ENCODE results near the gene ADAM12. TPM values are rescaled to one million over a fixed set of nuclear protein-coding genes. Genes with fewer than 3 reads are reported as not detected.

ADAM12 gene
- total and polyA plus RNA-seq, 4 donors = 0.03 to 0.33 (median 0.19) TPM

GRCh38 chr10:126169899-126170298 is 218.4 kb downstream of the ADAM12 start:
- H3K27ac ChIP-seq (ENCODE audit: low read depth in 1 of 2, low read length in 2 of 2) = no peak overlapping the region
- no peaks in the 10 kb centered on the region for H3K9me3 ChIP-seq (ENCODE audit: control insufficient read depth in 4 of 4, low read length in 3 of 4)
- peaks cover 0 to 2% (median 0%) of the 10 kb centered on the region in 4 donors for H3K27me3 ChIP-seq (ENCODE audit: control insufficient read depth in 4 of 4, insufficient read depth in 4 of 4, low read length in 3 of 4)
- WGBS = 69% methylated on average over 7 of the region's 7 CpGs
- no peaks in the 10 kb centered on the region for H3K4me1 ChIP-seq (ENCODE audit: control insufficient read depth in 4 of 4, insufficient read depth in 4 of 4, low read length in 3 of 4)
- no peak for DNase-seq (ENCODE audit: low spot score)
- TF ChIP-seq, protein P1, sequence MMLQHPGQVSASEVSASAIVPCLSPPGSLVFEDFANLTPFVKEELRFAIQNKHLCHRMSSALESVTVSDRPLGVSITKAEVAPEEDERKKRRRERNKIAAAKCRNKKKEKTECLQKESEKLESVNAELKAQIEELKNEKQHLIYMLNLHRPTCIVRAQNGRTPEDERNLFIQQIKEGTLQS (IDR thresholded peaks at IDR 0.05) = no peak
- no peak for TF ChIP-seq FOXA1 (IDR thresholded peaks at IDR 0.05)
- TF ChIP-seq JUND (IDR thresholded peaks at IDR 0.05) = no peak
- no peak for TF ChIP-seq YY1 (IDR thresholded peaks at IDR 0.05)
- TF ChIP-seq CTCF (IDR thresholded peaks at IDR 0.05; ENCODE audit: low read depth, low read length, missing input control) = no peak
- TF ChIP-seq RAD21 (IDR thresholded peaks at IDR 0.05) = no peak
- TF ChIP-seq SP1 (IDR thresholded peaks at IDR 0.05) = no peak
- no peak for TF ChIP-seq HNF4G (IDR thresholded peaks at IDR 0.05)
- no peak for TF ChIP-seq FOXA2 (IDR thresholded peaks at IDR 0.05)
- no peak for TF ChIP-seq EGR1 (IDR thresholded peaks at IDR 0.05; ENCODE audit: low read depth in 2 of 2)
- no peak for TF ChIP-seq RXRA (IDR thresholded peaks at IDR 0.05)
- H3K36me3 ChIP-seq (ENCODE audit: control insufficient read depth in 4 of 4, insufficient read depth in 3 of 4, low read depth in 1 of 4, low read length in 3 of 4) = no peaks in the 10 kb centered on the region
- no peak overlapping the region for H3K4me3 ChIP-seq (ENCODE audit: low read depth in 1 of 3, low read length in 3 of 3)
- no peak overlapping the region for H3K9ac ChIP-seq (ENCODE audit: low read depth in 1 of 2, low read length in 2 of 2)

DNA sequence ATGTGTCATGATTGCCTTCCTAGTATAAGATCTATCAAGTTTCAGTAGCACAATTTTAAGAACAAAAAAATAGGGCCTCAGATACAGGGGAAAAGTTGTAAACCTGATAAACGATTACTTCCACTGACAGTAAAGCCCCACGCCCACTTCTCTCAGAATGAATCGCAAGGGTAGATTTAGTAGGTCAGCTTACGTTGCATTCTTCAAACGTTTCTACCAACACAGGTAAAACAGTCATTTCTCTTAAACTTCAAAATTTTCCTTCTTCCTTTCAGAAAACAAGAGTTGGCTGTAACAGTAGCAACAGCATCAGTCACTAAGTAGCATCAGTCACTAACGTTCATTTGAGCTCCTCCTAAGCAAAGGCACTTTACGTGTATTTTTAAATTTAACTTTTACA is 221.5 kb downstream of the ADAM12 start:
- Histone ChIP-seq H3K9ac (ENCODE audit: low read depth in 1 of 2, low read length in 2 of 2) (no peak overlapping the region), H3K4me1 (ENCODE audit: control insufficient read depth in 4 of 4, insufficient read depth in 4 of 4, low read length in 3 of 4) (no peaks in the 10 kb centered on the region), H3K4me3 (ENCODE audit: low read depth in 1 of 3, low read length in 3 of 3) (no peak overlapping the region), H3K27me3 (ENCODE audit: control insufficient read depth in 4 of 4, insufficient read depth in 4 of 4, low read length in 3 of 4) (peaks cover 0 to 2% (median 0%) of the 10 kb centered on the region in 4 donors), H3K36me3 (ENCODE audit: control insufficient read depth in 4 of 4, insufficient read depth in 3 of 4, low read depth in 1 of 4, low read length in 3 of 4) (no peaks in the 10 kb centered on the region), H3K9me3 (ENCODE audit: control insufficient read depth in 4 of 4, low read length in 3 of 4) (no peaks in the 10 kb centered on the region), H3K27ac (ENCODE audit: low read depth in 1 of 2, low read length in 2 of 2) (no peak overlapping the region)
- TF ChIP-seq MAX (IDR thresholded peaks at IDR 0.05) = no peak
- no peak for TF ChIP-seq YY1 (IDR thresholded peaks at IDR 0.05)
- no peak for TF ChIP-seq FOXA1 (IDR thresholded peaks at IDR 0.05)
- TF ChIP-seq, protein P1 (IDR thresholded peaks at IDR 0.05) = no peak
- TF ChIP-seq CTCF (IDR thresholded peaks at IDR 0.05; ENCODE audit: low read depth, low read length, missing input control) = no peak
- TF ChIP-seq EGR1 (IDR thresholded peaks at IDR 0.05; ENCODE audit: low read depth in 2 of 2) = no peak
- TF ChIP-seq FOXA2 (IDR thresholded peaks at IDR 0.05) = no peak
- no peak for TF ChIP-seq RAD21 (IDR thresholded peaks at IDR 0.05)
- TF ChIP-seq GABPA (IDR thresholded peaks at IDR 0.05 in 1 of 2, conservative IDR thresholded peaks at IDR 0.05 in 1 of 2) = no peak
- DNase-seq (ENCODE audit: low spot score) = no peak
- WGBS = 77% methylated on average over 7 of the region's 7 CpGs

DNA sequence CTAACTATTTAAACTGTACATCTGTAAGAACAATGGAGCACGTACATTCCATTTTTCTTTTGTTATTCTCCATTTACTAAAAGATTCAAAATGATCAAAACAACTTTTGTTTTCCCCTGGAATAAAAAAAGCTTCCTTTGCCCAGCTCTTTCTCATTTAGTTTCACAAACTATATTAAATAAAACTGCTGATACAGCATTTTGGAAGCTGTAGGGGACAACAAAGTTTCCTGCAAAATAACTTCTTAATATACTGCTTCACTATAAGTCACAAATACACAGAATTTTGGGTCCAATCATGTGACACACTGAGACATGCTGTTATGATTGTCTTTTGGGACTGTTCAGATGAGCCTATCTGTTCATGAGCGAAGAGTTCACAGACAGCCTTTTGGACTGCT is 222.4 kb downstream of the ADAM12 start:
- Histone ChIP-seq H3K27ac (ENCODE audit: low read depth in 1 of 2, low read length in 2 of 2) (no peak overlapping the region), H3K27me3 (ENCODE audit: control insufficient read depth in 4 of 4, insufficient read depth in 4 of 4, low read length in 3 of 4) (peaks cover 0 to 2% (median 0%) of the 10 kb centered on the region in 4 donors), H3K9ac (ENCODE audit: low read depth in 1 of 2, low read length in 2 of 2) (no peak overlapping the region), H3K36me3 (ENCODE audit: control insufficient read depth in 4 of 4, insufficient read depth in 3 of 4, low read depth in 1 of 4, low read length in 3 of 4) (no peaks in the 10 kb centered on the region), H3K4me1 (ENCODE audit: control insufficient read depth in 4 of 4, insufficient read depth in 4 of 4, low read length in 3 of 4) (no peaks in the 10 kb centered on the region), H3K9me3 (ENCODE audit: control insufficient read depth in 4 of 4, low read length in 3 of 4) (no peaks in the 10 kb centered on the region), H3K4me3 (ENCODE audit: low read depth in 1 of 3, low read length in 3 of 3) (no peak overlapping the region)
- no peak for DNase-seq (ENCODE audit: low spot score)
- 76% methylated on average over 2 of the region's 2 CpGs for WGBS
- no peak for TF ChIP-seq MAX (IDR thresholded peaks at IDR 0.05)
- TF ChIP-seq, protein P2, sequence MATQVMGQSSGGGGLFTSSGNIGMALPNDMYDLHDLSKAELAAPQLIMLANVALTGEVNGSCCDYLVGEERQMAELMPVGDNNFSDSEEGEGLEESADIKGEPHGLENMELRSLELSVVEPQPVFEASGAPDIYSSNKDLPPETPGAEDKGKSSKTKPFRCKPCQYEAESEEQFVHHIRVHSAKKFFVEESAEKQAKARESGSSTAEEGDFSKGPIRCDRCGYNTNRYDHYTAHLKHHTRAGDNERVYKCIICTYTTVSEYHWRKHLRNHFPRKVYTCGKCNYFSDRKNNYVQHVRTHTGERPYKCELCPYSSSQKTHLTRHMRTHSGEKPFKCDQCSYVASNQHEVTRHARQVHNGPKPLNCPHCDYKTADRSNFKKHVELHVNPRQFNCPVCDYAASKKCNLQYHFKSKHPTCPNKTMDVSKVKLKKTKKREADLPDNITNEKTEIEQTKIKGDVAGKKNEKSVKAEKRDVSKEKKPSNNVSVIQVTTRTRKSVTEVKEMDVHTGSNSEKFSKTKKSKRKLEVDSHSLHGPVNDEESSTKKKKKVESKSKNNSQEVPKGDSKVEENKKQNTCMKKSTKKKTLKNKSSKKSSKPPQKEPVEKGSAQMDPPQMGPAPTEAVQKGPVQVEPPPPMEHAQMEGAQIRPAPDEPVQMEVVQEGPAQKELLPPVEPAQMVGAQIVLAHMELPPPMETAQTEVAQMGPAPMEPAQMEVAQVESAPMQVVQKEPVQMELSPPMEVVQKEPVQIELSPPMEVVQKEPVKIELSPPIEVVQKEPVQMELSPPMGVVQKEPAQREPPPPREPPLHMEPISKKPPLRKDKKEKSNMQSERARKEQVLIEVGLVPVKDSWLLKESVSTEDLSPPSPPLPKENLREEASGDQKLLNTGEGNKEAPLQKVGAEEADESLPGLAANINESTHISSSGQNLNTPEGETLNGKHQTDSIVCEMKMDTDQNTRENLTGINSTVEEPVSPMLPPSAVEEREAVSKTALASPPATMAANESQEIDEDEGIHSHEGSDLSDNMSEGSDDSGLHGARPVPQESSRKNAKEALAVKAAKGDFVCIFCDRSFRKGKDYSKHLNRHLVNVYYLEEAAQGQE (IDR thresholded peaks at IDR 0.05) = no peak
- no peak for TF ChIP-seq FOXA2 (IDR thresholded peaks at IDR 0.05)
- TF ChIP-seq HNF4G (IDR thresholded peaks at IDR 0.05) = no peak
- TF ChIP-seq RXRA (IDR thresholded peaks at IDR 0.05) = no peak
- no peak for TF ChIP-seq EGR1 (IDR thresholded peaks at IDR 0.05; ENCODE audit: low read depth in 2 of 2)
- TF ChIP-seq TAF1 (conservative IDR thresholded peaks at IDR 0.05) = no peak
- TF ChIP-seq RAD21 (IDR thresholded peaks at IDR 0.05) = no peak
- TF ChIP-seq JUND (IDR thresholded peaks at IDR 0.05) = no peak
- no peak for TF ChIP-seq NR2F2 (IDR thresholded peaks at IDR 0.05)
- no peak for TF ChIP-seq HNF4A (conservative IDR thresholded peaks at IDR 0.05)
- no peak for TF ChIP-seq YY1 (IDR thresholded peaks at IDR 0.05)

Measured in liver (tissue), 9 donors.